ENCODE data around the gene ALK.

The ALK gene

GRCh38 chr2:29317801-29318485 lies 603.4 kb downstream of the ALK start:
- DNase-seq (ENCODE audit: low spot score), result no peak

- DNase-seq (ENCODE audit: low spot score), result peak; percentile 21
Measured at GRCh38 chr2:29317077-29317517, 604.3 kb downstream of the ALK start.

- peak; percentile 59 for DNase-seq (ENCODE audit: low spot score)
Measured at GRCh38 chr2:29314816-29315571, 606.4 kb downstream of the ALK start.

GRCh38 chr2:29311458-29311857 lies 609.9 kb downstream of the ALK start:
- no peak for DNase-seq (ENCODE audit: low spot score)

- DNase-seq (ENCODE audit: low spot score), result no peak
Measured at GRCh38 chr2:29310650-29311348, 610.6 kb downstream of the ALK start.

GRCh38 chr2:29309090-29310029 lies 612.0 kb downstream of the ALK start:
- peak; percentile 44 for DNase-seq (ENCODE audit: low spot score)

- no peak for DNase-seq (ENCODE audit: low spot score)
Measured at GRCh38 chr2:29308366-29308765, 613.0 kb downstream of the ALK start.

- no peak for DNase-seq (ENCODE audit: low spot score)
Measured at GRCh38 chr2:29307519-29307918, 613.9 kb downstream of the ALK start.

GRCh38 chr2:29305762-29306161 lies 615.6 kb downstream of the ALK start:
- no peak for DNase-seq (ENCODE audit: low spot score)

- no peak for DNase-seq (ENCODE audit: low spot score)
Measured at GRCh38 chr2:29304399-29305060, 616.9 kb downstream of the ALK start.

GRCh38 chr2:29296585-29296984 lies 624.8 kb downstream of the ALK start:
- DNase-seq (ENCODE audit: low spot score), result no peak

- no peak for DNase-seq (ENCODE audit: low spot score)
Measured at GRCh38 chr2:29295845-29296244, 625.5 kb downstream of the ALK start.

GRCh38 chr2:29293830-29294438 lies 627.5 kb downstream of the ALK start:
- DNase-seq (ENCODE audit: low spot score), result no peak

- DNase-seq (ENCODE audit: low spot score), result no peak
Measured at GRCh38 chr2:29290293-29291047, 630.9 kb downstream of the ALK start.

- DNase-seq (ENCODE audit: low spot score), result no peak
Measured at GRCh38 chr2:29284671-29285070, 636.7 kb downstream of the ALK start.

GRCh38 chr2:29281916-29282247 lies 639.5 kb downstream of the ALK start:
- DNase-seq (ENCODE audit: low spot score), result no peak

GRCh38 chr2:29281086-29281915 lies 640.1 kb downstream of the ALK start:
- DNase-seq (ENCODE audit: low spot score), result peak; percentile 84

GRCh38 chr2:29278966-29279365 lies 642.4 kb downstream of the ALK start:
- DNase-seq (ENCODE audit: low spot score), result no peak

- DNase-seq (ENCODE audit: low spot score), result no peak
Measured at GRCh38 chr2:29276151-29276550, 645.2 kb downstream of the ALK start.
